ENCODE data around the gene SLC35B2. TPM values are rescaled to one million over a fixed set of nuclear protein-coding genes. Genes with fewer than 3 reads are reported as not detected.
A peak's percentile ranks its signal among the peaks of the same experiment; 100 is the strongest.

Gene SLC35B2
- total RNA-seq, 1 donor from 2014 or later = 71.8 TPM

GRCh38 chr6:44265007-44265721, 7.8 kb upstream of the SLC35B2 start, which contains the start of gene NFKBIE:
Gene NFKBIE, minus strand, starts transcription at chr6:44265551. Its CDS starts 205 bp downstream, at chr6:44265346.
- TF ChIP-seq, protein P1, sequence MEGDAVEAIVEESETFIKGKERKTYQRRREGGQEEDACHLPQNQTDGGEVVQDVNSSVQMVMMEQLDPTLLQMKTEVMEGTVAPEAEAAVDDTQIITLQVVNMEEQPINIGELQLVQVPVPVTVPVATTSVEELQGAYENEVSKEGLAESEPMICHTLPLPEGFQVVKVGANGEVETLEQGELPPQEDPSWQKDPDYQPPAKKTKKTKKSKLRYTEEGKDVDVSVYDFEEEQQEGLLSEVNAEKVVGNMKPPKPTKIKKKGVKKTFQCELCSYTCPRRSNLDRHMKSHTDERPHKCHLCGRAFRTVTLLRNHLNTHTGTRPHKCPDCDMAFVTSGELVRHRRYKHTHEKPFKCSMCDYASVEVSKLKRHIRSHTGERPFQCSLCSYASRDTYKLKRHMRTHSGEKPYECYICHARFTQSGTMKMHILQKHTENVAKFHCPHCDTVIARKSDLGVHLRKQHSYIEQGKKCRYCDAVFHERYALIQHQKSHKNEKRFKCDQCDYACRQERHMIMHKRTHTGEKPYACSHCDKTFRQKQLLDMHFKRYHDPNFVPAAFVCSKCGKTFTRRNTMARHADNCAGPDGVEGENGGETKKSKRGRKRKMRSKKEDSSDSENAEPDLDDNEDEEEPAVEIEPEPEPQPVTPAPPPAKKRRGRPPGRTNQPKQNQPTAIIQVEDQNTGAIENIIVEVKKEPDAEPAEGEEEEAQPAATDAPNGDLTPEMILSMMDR (IDR thresholded peaks at IDR 0.05; ENCODE audit: partially characterized antibody, unreplicated experiment) = no peak
- Mint-ChIP-seq H3K4me1 (ENCODE audit: low read depth, unreplicated experiment) (peaks cover 42% of the 10 kb centered on the region), H3K27me3 (ENCODE audit: unreplicated experiment) (peaks cover 18% of the 10 kb centered on the region), H3K9me3 (ENCODE audit: unreplicated experiment) (peaks cover 16% of the 10 kb centered on the region), H3K4me3 (ENCODE audit: unreplicated experiment) (peak within 1 kb of the TSS; percentile 94), H3K36me3 (ENCODE audit: unreplicated experiment) (peaks cover 6% of the 10 kb centered on the region), H3K27ac (ENCODE audit: unreplicated experiment) (peak within 1 kb of the TSS; percentile 77)
- peak; percentile 95 for DNase-seq

GRCh38 chr6:44264154-44265006, 7.1 kb upstream of the SLC35B2 start:
- Mint-ChIP-seq H3K27me3 (ENCODE audit: unreplicated experiment) (peaks cover 16% of the 10 kb centered on the region), H3K27ac (ENCODE audit: unreplicated experiment) (peak overlapping the region; percentile 77), H3K9me3 (ENCODE audit: unreplicated experiment) (peaks cover 12% of the 10 kb centered on the region), H3K4me1 (ENCODE audit: low read depth, unreplicated experiment) (peaks cover 35% of the 10 kb centered on the region), H3K4me3 (ENCODE audit: unreplicated experiment) (peak overlapping the region; percentile 94), H3K36me3 (ENCODE audit: unreplicated experiment) (peaks cover 6% of the 10 kb centered on the region)
- TF ChIP-seq, protein P1 (IDR thresholded peaks at IDR 0.05; ENCODE audit: partially characterized antibody, unreplicated experiment) = no peak
- no peak for DNase-seq

DNA sequence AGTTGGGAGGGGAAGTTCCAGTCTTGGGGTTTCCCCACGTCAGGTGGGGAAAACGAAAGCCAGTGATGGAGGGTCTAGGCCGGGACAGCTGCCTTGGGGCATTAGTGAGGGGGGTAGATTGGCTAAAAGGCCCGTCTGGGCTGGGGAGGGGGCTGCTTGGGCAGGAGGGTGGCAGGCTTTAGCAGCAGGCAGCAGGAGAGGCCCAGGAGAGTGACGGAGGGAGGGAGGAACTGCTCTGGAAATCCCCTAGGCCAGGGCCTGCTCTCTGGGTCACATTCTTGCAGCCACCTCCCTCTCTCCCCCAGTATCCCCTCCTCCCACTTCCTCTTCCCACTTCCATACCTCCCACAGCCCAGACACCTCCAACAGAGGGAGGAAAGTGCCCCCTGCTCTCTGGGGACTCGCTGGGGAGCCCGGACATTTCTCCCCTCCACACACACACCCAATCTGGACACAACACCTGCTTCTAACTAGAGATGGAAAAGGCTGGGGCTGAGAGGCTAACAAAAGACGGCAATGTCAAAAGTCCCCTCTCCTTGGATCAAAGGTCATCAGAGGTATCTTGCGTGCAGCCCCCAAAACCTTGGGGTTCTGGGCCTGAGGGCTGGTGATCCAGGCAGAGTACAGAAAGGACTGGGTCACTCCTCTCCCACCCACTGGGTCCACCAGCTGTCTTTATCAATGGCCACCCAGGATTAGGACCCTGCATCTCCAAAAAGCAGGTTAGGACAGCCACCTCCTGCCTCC, 6.2 kb upstream of the SLC35B2 start:
- DNase-seq = no peak
- H3K4me1 Mint-ChIP-seq (ENCODE audit: low read depth, unreplicated experiment) = peaks cover 28% of the 10 kb centered on the region
- peaks cover 6% of the 10 kb centered on the region for H3K36me3 Mint-ChIP-seq (ENCODE audit: unreplicated experiment)

GRCh38 chr6:44262467-44263353, 5.4 kb upstream of the SLC35B2 start:
- H3K27me3 Mint-ChIP-seq (ENCODE audit: unreplicated experiment) = peaks cover 21% of the 10 kb centered on the region
- no peak for DNase-seq
- H3K9me3 Mint-ChIP-seq (ENCODE audit: unreplicated experiment) = peaks cover 9% of the 10 kb centered on the region
- H3K36me3 Mint-ChIP-seq (ENCODE audit: unreplicated experiment) = peaks cover 6% of the 10 kb centered on the region
- TF ChIP-seq, protein P1 (IDR thresholded peaks at IDR 0.05; ENCODE audit: partially characterized antibody, unreplicated experiment) = no peak
- peaks cover 33% of the 10 kb centered on the region for H3K4me1 Mint-ChIP-seq (ENCODE audit: low read depth, unreplicated experiment)
- peak overlapping the region; percentile 50 for H3K27ac Mint-ChIP-seq (ENCODE audit: unreplicated experiment)
- H3K4me3 Mint-ChIP-seq (ENCODE audit: unreplicated experiment) = peak overlapping the region; percentile 94

More for the DNA sequence above, 6.2 kb upstream of the SLC35B2 start:
- H3K27me3 Mint-ChIP-seq (ENCODE audit: unreplicated experiment) = peaks cover 16% of the 10 kb centered on the region
- TF ChIP-seq, protein P1 (IDR thresholded peaks at IDR 0.05; ENCODE audit: partially characterized antibody, unreplicated experiment) = no peak
- peak overlapping the region; percentile 94 for H3K4me3 Mint-ChIP-seq (ENCODE audit: unreplicated experiment)
- peak overlapping the region; percentile 50 for H3K27ac Mint-ChIP-seq (ENCODE audit: unreplicated experiment)
- peaks cover 5% of the 10 kb centered on the region for H3K9me3 Mint-ChIP-seq (ENCODE audit: unreplicated experiment)

All from glutamatergic neuron (in vitro differentiated cells).